GM12875 (cell line): Measurements from ENCODE around the gene KRTAP4-3.
"Not testable (repeated sequence)": the region's sequence is repeated elsewhere in the genome, so short reads cannot be mapped to it uniquely, and the experiment has no call there.

Source experiments
- H3K4me3 ChIP-seq: one replicate; pipeline ENCODE4 v1.5.1; 2011; ENCODE audit warnings: low read depth, low read length, control low read depth
- TF ChIP-seq, protein P1 (sequence below): IDR thresholded peaks from 2 replicates; pipeline ENCODE4 v1.5.1; 2011; ENCODE audit warnings: low read depth, mild to moderate bottlenecking, control low read depth, inconsistent platforms, low read length, moderate library complexity, borderline replicate concordance; ENCODE audit not compliant: insufficient read depth

KRTAP4-3 gene

DNA sequence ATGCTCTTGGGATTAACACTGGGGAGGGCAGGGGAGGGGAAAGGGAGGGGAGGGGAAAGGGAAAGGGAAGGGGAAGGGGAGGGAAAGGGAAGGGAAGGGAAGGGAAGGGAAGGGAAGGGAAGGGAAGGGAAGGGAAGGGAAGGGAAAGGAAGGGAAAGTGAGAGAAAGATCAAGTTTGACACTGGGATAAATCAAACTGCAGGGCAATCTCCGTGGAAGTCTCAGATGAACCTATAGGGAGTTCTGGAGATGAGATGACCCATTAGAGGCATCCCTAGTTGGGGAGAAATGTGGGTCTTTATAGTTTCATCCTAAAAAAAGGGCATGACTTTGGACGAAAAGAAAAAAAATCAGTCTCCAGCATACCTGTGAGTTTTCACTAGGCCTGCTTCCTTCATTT, 46.3 kb downstream of the KRTAP4-3 start:
- H3K4me3 ChIP-seq: no peak overlapping the region
- TF ChIP-seq, protein P1, sequence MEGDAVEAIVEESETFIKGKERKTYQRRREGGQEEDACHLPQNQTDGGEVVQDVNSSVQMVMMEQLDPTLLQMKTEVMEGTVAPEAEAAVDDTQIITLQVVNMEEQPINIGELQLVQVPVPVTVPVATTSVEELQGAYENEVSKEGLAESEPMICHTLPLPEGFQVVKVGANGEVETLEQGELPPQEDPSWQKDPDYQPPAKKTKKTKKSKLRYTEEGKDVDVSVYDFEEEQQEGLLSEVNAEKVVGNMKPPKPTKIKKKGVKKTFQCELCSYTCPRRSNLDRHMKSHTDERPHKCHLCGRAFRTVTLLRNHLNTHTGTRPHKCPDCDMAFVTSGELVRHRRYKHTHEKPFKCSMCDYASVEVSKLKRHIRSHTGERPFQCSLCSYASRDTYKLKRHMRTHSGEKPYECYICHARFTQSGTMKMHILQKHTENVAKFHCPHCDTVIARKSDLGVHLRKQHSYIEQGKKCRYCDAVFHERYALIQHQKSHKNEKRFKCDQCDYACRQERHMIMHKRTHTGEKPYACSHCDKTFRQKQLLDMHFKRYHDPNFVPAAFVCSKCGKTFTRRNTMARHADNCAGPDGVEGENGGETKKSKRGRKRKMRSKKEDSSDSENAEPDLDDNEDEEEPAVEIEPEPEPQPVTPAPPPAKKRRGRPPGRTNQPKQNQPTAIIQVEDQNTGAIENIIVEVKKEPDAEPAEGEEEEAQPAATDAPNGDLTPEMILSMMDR: no peak

DNA sequence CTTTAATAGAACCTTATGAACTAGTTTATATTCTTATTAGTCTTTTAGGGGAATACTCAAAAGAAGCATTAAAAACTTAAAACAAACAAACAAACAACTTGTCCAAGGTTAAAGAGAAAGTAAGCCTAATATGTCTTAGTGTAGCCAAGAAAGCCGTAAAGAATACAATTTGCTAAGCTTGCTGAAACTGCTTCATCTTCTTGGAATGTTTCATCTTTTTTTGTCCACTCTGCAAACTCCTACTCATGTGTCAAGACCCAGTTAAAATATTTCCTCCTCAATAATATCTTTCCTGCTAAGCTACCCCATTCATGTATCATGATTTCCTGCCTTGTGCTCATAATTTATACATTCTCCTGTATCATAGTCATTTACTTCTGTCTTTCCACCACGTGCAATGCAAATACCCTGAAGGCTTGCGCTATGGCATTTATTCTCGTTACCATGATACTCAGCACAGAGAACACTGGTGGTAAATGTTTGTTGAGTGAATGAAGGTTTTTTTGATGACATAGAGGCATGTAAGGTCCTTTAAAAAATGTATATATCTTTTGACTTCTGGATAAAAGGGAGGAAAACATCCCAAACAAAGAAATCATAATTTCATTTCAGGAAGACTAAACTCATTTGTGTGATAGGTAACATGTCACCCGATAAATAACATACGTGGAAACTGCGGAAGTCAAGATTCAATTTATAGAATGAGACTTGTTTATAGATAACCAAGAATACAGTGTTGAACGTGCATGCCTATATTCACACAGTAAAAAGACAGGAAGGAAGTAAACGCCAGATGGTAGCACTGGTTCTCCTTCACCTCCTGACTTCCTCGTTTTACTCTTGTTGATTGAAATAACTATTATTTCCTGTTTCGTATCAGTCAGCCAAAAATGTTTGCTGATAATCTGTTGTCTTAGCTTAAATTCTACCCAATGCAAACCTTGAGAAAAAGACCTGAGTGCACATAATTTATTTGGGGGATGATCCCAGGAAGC, 48.0 kb downstream of the KRTAP4-3 start:
- not testable (repeated sequence) for H3K4me3 ChIP-seq

DNA sequence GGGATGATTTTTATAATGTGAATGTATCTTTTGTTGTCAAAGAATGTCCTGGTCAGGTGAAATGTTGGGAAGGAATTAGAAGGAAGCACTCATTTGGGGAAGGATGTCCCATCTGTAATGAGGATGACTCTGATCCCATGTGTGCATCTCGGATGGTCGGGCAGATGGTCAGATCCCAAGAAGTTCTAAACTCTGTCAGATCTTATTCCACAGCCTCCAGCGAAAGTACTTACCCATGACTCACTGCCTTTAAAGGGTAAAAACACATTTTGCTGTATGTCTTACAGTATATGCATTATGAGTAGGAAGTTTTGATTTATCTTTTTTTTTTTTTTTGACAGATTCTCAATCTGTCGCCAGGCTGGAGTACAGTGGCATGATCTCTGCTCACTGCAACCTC, 49.3 kb downstream of the KRTAP4-3 start:
- H3K4me3 ChIP-seq: no peak overlapping the region
- TF ChIP-seq, protein P1: no peak

DNA sequence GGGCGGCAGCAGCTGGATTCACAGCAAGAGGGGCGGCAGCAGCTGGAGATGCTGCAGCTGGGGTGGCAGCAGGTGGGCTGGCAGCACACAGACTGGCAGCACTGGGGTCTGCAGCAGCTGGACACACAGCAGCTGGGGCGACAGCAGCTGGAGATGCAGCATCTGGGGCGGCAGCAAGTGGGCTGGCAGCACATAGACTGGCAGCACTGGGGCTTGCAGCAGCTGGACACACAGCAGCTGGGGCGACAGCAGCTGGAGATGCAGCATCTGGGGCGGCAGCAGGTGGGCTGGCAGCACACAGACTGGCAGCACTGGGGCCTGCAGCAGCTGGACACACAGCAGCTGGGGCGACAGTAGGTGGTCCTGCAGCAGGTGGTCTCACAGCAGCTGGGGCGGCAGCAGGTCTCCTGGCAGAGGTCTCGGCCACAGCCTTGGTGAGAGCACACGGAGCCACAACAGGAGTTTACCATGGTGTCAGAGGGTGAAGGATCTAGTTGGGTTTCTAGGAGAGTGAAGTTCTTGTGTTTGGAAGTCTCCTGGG, 50.1 kb downstream of the KRTAP4-3 start, which contains the start of gene KRTAP4-11:
KRTAP4-11 (minus strand) TSS at position 528 of the 541 bp plus-strand sequence; CDS start at position 470, 58 bp downstream.
- H3K4me3 ChIP-seq: not testable (repeated sequence)
